HG02763 (cell line): ENCODE measurements around the gene GET4.
"Not testable (repeated sequence)": the region's sequence is repeated elsewhere in the genome, so short reads cannot be mapped to it uniquely, and the experiment has no call there.

ENCODE experiments used
- ATAC-seq: cut with Tn5 transposase; IDR thresholded peaks from one replicate; pipeline ENCODE4 v1.9.1; 2021; ENCODE audit warnings: mild to moderate bottlenecking, moderate library complexity; ENCODE audit not compliant: unreplicated experiment

Gene GET4

GRCh38 chr7:943793-944192 is 67.4 kb downstream of the GET4 start:
- ATAC-seq = not testable (repeated sequence)

GRCh38 chr7:944744-945143 is 68.4 kb downstream of the GET4 start:
- ATAC-seq = no peak

- no peak for ATAC-seq
Measured at GRCh38 chr7:945147-945555, 68.8 kb downstream of the GET4 start.

GRCh38 chr7:945556-946255 is 69.4 kb downstream of the GET4 start:
- no peak for ATAC-seq
